Peyer's patch (tissue), 4 donors: ENCODE results near the gene CTBP1.

Experiments
- CTCF ChIP-seq, 6 experiments: fragments of 450-650 bp in 4 of 6; fragments of 200-600 bp in 2 of 6; sonication (generic) in 1 of 6; IDR thresholded peaks; one replicate each; pipeline ENCODE4 v1.5.1; 2017 to 2019; ENCODE audit warnings: antibody characterized with exemption in 6 of 6, mild to moderate bottlenecking in 3 of 6, moderate library complexity in 1 of 6
- POLR2A ChIP-seq, 2 donors: fragments of 450-650 bp; IDR thresholded peaks; one replicate each; pipeline ENCODE4 v1.5.1; 2017; ENCODE audit warnings: antibody characterized with exemption in 2 of 2, mild to moderate bottlenecking in 2 of 2, moderate library complexity in 2 of 2

- TF ChIP-seq CTCF (IDR thresholded peaks at IDR 0.05) (no peak), POLR2A (IDR thresholded peaks at IDR 0.05) (no peak)
Measured at GRCh38 chr4:1230316-1230715, 18.6 kb downstream of the CTBP1 start.
